Thoracic aorta (tissue), 2 donors: ENCODE data around the gene MAGI1. TPM values are rescaled to one million over a fixed set of nuclear protein-coding genes. Genes with fewer than 3 reads are reported as not detected.

ENCODE experiments used
- ATAC-seq: fragments of 150-250 bp; one replicate; pipeline ENCODE4 v1.8.0; 2017; ENCODE audit warnings: low read depth; ENCODE audit not compliant: insufficient number of reproducible peaks, low FRiP score
- DNase-seq: peaks from one replicate; pipeline ENCODE4 v3.0.0-alpha.2; 2020; ENCODE audit warnings: low spot score
- H3K27ac ChIP-seq, 2 donors: fragments of 200-600 bp; sonication (generic); 1 replicate in 1 of 2; 2 replicates in 1 of 2; pipeline ENCODE4 v1.5.1; 2016; ENCODE audit warnings: mild to moderate bottlenecking in 2 of 2, moderate library complexity in 2 of 2
- H3K27me3 ChIP-seq: fragments of 200-600 bp; sonication (generic); replicated peaks from 2 replicates; pipeline ENCODE4 v1.6.0; 2016; ENCODE audit warnings: mild to moderate bottlenecking; ENCODE audit not compliant: insufficient read depth
- H3K36me3 ChIP-seq: fragments of 200-600 bp; sonication (generic); one replicate; pipeline ENCODE4 v1.5.1; 2016
- H3K4me1 ChIP-seq, 2 donors: fragments of 200-600 bp; sonication (generic); 1 replicate in 1 of 2; 2 replicates in 1 of 2; pipeline versions ENCODE4 v1.5.1 to v1.6.0; 2016; ENCODE audit warnings: low read depth in 2 of 2, mild to moderate bottlenecking in 1 of 2; ENCODE audit not compliant: control insufficient read depth in 1 of 2
- H3K4me3 ChIP-seq: fragments of 200-600 bp; sonication (generic); 2 replicates; pipeline ENCODE4 v1.5.1; 2016; ENCODE audit warnings: mild to moderate bottlenecking
- H3K9me3 ChIP-seq: fragments of 200-600 bp; sonication (generic); 2 replicates; pipeline ENCODE4 v1.5.1; 2016
- CTCF ChIP-seq: fragments of 200-600 bp; sonication (generic); IDR thresholded peaks from one replicate; pipeline ENCODE4 v1.5.1; 2019; ENCODE audit warnings: antibody characterized with exemption
- total RNA-seq, 2 donors: library from RNA; depleted of rRNA; stranded (reverse); fragments of >200 nt; gene quantifications; one replicate each; pipeline versions ENCODE4 v1.1.0 to v1.2.3, GENCODE V29; 2016

MAGI1 gene
- total RNA-seq, 2 donors from 2014 or later = 48.2 to 88.5 TPM

- no peak for ATAC-seq
Observed at GRCh38 chr3:65776494-65776893, 262.2 kb downstream of the MAGI1 start.

GRCh38 chr3:65776081-65776480, 262.6 kb downstream of the MAGI1 start:
- Histone ChIP-seq H3K36me3 (no peaks in the 10 kb centered on the region), H3K4me3 (no peak overlapping the region), H3K27me3 (no peaks in the 10 kb centered on the region), H3K4me1 (peaks cover 0 to 14% of the 10 kb centered on the region in 2 donors), H3K27ac (no peak overlapping the region), H3K9me3 (no peaks in the 10 kb centered on the region)
- ATAC-seq = no peak
- no peak for TF ChIP-seq CTCF
- DNase-seq = no peak

More at GRCh38 chr3:65776494-65776893, 262.2 kb downstream of the MAGI1 start:
- no peaks in the 10 kb centered on the region for H3K27me3 ChIP-seq
- peaks cover 0 to 14% of the 10 kb centered on the region in 2 donors for H3K4me1 ChIP-seq
- no peaks in the 10 kb centered on the region for H3K36me3 ChIP-seq
- no peak for DNase-seq
- no peak overlapping the region for H3K4me3 ChIP-seq
- no peaks in the 10 kb centered on the region for H3K9me3 ChIP-seq
- TF ChIP-seq CTCF = no peak
- H3K27ac ChIP-seq = no peak overlapping the region

- H3K27ac ChIP-seq = no peak overlapping the region
- no peak overlapping the region for H3K4me3 ChIP-seq
- H3K4me1 ChIP-seq = no peaks in the 10 kb centered on the region
- no peaks in the 10 kb centered on the region for H3K36me3 ChIP-seq
- H3K27me3 ChIP-seq = no peaks in the 10 kb centered on the region
- no peak for DNase-seq
- no peaks in the 10 kb centered on the region for H3K9me3 ChIP-seq
- no peak for ATAC-seq
- no peak for TF ChIP-seq CTCF
Observed at GRCh38 chr3:65772758-65773157, 266.0 kb downstream of the MAGI1 start.

- TF ChIP-seq CTCF = no peak
- Histone ChIP-seq H3K4me3 (no peak overlapping the region), H3K9me3 (no peaks in the 10 kb centered on the region), H3K36me3 (no peaks in the 10 kb centered on the region), H3K4me1 (no peaks in the 10 kb centered on the region), H3K27me3 (no peaks in the 10 kb centered on the region), H3K27ac (no peak overlapping the region)
- DNase-seq = no peak
- no peak for ATAC-seq
Observed at GRCh38 chr3:65767551-65767950, 271.2 kb downstream of the MAGI1 start.

GRCh38 chr3:65762235-65762580, 276.5 kb downstream of the MAGI1 start:
- TF ChIP-seq CTCF = no peak
- H3K4me1 ChIP-seq = peaks cover 0 to 18% of the 10 kb centered on the region in 2 donors
- no peak overlapping the region for H3K4me3 ChIP-seq
- H3K9me3 ChIP-seq = no peaks in the 10 kb centered on the region
- no peaks in the 10 kb centered on the region for H3K27me3 ChIP-seq
- DNase-seq = no peak
- H3K36me3 ChIP-seq = no peaks in the 10 kb centered on the region
- no peak for ATAC-seq
- no peak overlapping the region for H3K27ac ChIP-seq
